CD8-positive, alpha-beta memory T cell (primary cell): ENCODE data around the gene HYAL2. TPM values are rescaled to one million over a fixed set of nuclear protein-coding genes. Genes with fewer than 3 reads are reported as not detected.

Experiments
- CTCF ChIA-PET: fragments of 350-600 bp; sonication (Branson Sonifier 250); formaldehyde crosslinking; loops from one replicate; lab custom pipeline; 2021; ENCODE audit warnings: antibody characterized with exemption; lab: Charles Lee
- POLR2A ChIA-PET: fragments of 350-600 bp; sonication (Branson Sonifier 250); formaldehyde crosslinking; loops from one replicate; lab custom pipeline; 2021; ENCODE audit warnings: antibody characterized with exemption; lab: Charles Lee
- DNase-seq, 5 donors: peaks; one replicate each; pipeline versions ENCODE4 v3.0.0 to v3.0.0-alpha.2; 2020 to 2022; ENCODE audit warnings: mixed read lengths in 1 of 5
- H3K27ac ChIP-seq: one replicate; pipeline ENCODE4 v1.7.0; 2013; ENCODE audit warnings: low read depth, mild to moderate bottlenecking, low read length, moderate library complexity
- H3K27me3 ChIP-seq: 2 replicates; pipeline ENCODE4 v1.7.0; 2013; ENCODE audit warnings: low read length, mild to moderate bottlenecking; ENCODE audit not compliant: insufficient read depth, poor library complexity, severe bottlenecking
- H3K36me3 ChIP-seq: 2 replicates; pipeline ENCODE4 v1.7.0; 2013; ENCODE audit warnings: mild to moderate bottlenecking, low read length, moderate library complexity; ENCODE audit not compliant: insufficient read depth
- H3K4me1 ChIP-seq: 2 replicates; pipeline ENCODE4 v1.7.0; 2013; ENCODE audit warnings: mild to moderate bottlenecking, low read length, moderate library complexity; ENCODE audit not compliant: insufficient read depth
- H3K4me3 ChIP-seq: 2 replicates; pipeline ENCODE4 v1.7.0; 2013; ENCODE audit warnings: mild to moderate bottlenecking, low read length
- H3K9me3 ChIP-seq: 2 replicates; pipeline ENCODE4 v1.7.0; 2013; ENCODE audit warnings: mild to moderate bottlenecking, low read length
- H3K27ac Mint-ChIP-seq, 8 donors: one replicate each; pipeline ENCODE4 v1.8.0; 2020 to 2021; ENCODE audit warnings: mixed read lengths in 8 of 8, mild to moderate bottlenecking in 6 of 8, inconsistent platforms in 3 of 8, moderate library complexity in 3 of 8
- H3K27me3 Mint-ChIP-seq, 2 donors: one replicate each; pipeline ENCODE4 v1.8.0; 2020 to 2021; ENCODE audit warnings: mixed read lengths in 2 of 2, mild to moderate bottlenecking in 1 of 2, moderate library complexity in 1 of 2
- H3K36me3 Mint-ChIP-seq, 3 donors: one replicate each; pipeline ENCODE4 v1.8.0; 2020 to 2021; ENCODE audit warnings: mixed read lengths in 3 of 3, inconsistent platforms in 1 of 3, mild to moderate bottlenecking in 1 of 3
- H3K4me1 Mint-ChIP-seq, 3 donors: one replicate each; pipeline ENCODE4 v1.8.0; 2020 to 2021; ENCODE audit warnings: mixed read lengths in 3 of 3, inconsistent platforms in 1 of 3, mild to moderate bottlenecking in 1 of 3
- H3K4me3 Mint-ChIP-seq, 7 donors: one replicate each; pipeline ENCODE4 v1.8.0; 2020 to 2021; ENCODE audit warnings: mixed read lengths in 7 of 7, mild to moderate bottlenecking in 6 of 7, moderate library complexity in 4 of 7, inconsistent platforms in 2 of 7
- H3K9me3 Mint-ChIP-seq, 5 donors: one replicate each; pipeline ENCODE4 v1.8.0; 2020 to 2022; ENCODE audit warnings: mixed read lengths in 5 of 5, mild to moderate bottlenecking in 3 of 5, moderate library complexity in 2 of 5, inconsistent platforms in 1 of 5
- polyA plus RNA-seq: library from polyadenylated mRNA; unstranded; fragments of 300-500 nt; fragmentation: Illumina TruSeq; gene quantifications from one replicate; pipeline ENCODE4 v1.2.3, GENCODE V29; 2021
- total RNA-seq, 2 experiments: library from RNA; stranded (reverse); gene quantifications; one replicate each; pipeline ENCODE4 v1.2.3, GENCODE V29; 2021

The HYAL2 gene
- total and polyA plus RNA-seq, 3 experiments from 2014 or later: 10.8 to 13.9 (median 13.7) TPM

- Histone ChIP-seq H3K27me3 (no peaks in the 10 kb centered on the region), H3K4me3 (no peak overlapping the region), H3K9me3 (no peaks in the 10 kb centered on the region), H3K36me3 (no peaks in the 10 kb centered on the region), H3K4me1 (peaks cover 56% of the 10 kb centered on the region), H3K27ac (no peak overlapping the region)
- peaks cover 0 to 21% (median 0%) of the 10 kb centered on the region in 3 donors for H3K36me3 Mint-ChIP-seq
- H3K4me1 Mint-ChIP-seq: peaks cover 45 to 76% (median 57%) of the 10 kb centered on the region in 3 donors
- H3K9me3 Mint-ChIP-seq: no peaks in the 10 kb centered on the region
- peak overlapping the region in 5 of 7 donors; percentile 32 to 95 (median 67) for H3K4me3 Mint-ChIP-seq
- H3K27ac Mint-ChIP-seq: peak overlapping the region; percentile 40 to 95 (median 90)
- H3K27me3 Mint-ChIP-seq: peaks cover 0 to 2% of the 10 kb centered on the region in 2 donors
- CTCF ChIA-PET: interaction anchor here (1.0 to 8.5 kb wide), 7 partner anchors 7 to 227 kb away, joined by 3 to 103 read pairs (median 4); partner anchors contain the start of genes CYB561D2, HEMK1, NPRL2 and ZMYND10
- no peak for DNase-seq
- POLR2A ChIA-PET: no interaction called here
Measured at GRCh38 chr3:50341996-50342650, 19.6 kb upstream of the HYAL2 start.

GRCh38 chr3:50341537-50341936 lies 19.0 kb upstream of the HYAL2 start:
- Mint-ChIP-seq H3K36me3 (peaks cover 0 to 25% (median 2%) of the 10 kb centered on the region in 3 donors), H3K4me1 (peaks cover 44 to 76% (median 56%) of the 10 kb centered on the region in 3 donors), H3K27me3 (peaks cover 0 to 2% of the 10 kb centered on the region in 2 donors), H3K4me3 (peak overlapping the region; percentile 81 to 95 (median 89)), H3K27ac (peak overlapping the region; percentile 72 to 95 (median 89)), H3K9me3 (no peaks in the 10 kb centered on the region)
- peaks cover 52% of the 10 kb centered on the region for H3K4me1 ChIP-seq
- no peaks in the 10 kb centered on the region for H3K36me3 ChIP-seq
- ChIA-PET CTCF (interaction anchor here (1.1 to 8.5 kb wide), 6 partner anchors 8 to 228 kb away, joined by 3 to 103 read pairs (median 4); partner anchors contain the start of genes CYB561D2, HEMK1, NPRL2 and ZMYND10), POLR2A (interaction anchor here (0.9 to 2.4 kb wide), 3 partner anchors 8 to 14 kb away, joined by 5 to 27 read pairs (median 6); partner anchors contain the start of genes CYB561D2 and NPRL2)
- peak overlapping the region; percentile 73 for H3K4me3 ChIP-seq
- no peaks in the 10 kb centered on the region for H3K9me3 ChIP-seq
- peak overlapping the region; percentile 59 for H3K27ac ChIP-seq
- peak in 1 of 5 donors; percentile 39 for DNase-seq
- no peaks in the 10 kb centered on the region for H3K27me3 ChIP-seq

GRCh38 chr3:50340448-50341329 lies 18.1 kb upstream of the HYAL2 start, which contains the start of gene RASSF1:
Gene RASSF1 (minus strand): TSS chr3:50340836. CDS start chr3:50340805, 31 bp downstream.
- Mint-ChIP-seq H3K9me3 (no peaks in the 10 kb centered on the region), H3K27me3 (peaks cover 0 to 2% of the 10 kb centered on the region in 2 donors), H3K27ac (peak within 1 kb of the TSS; percentile 90 to 98 (median 97)), H3K4me1 (peaks cover 48 to 76% (median 57%) of the 10 kb centered on the region in 3 donors), H3K4me3 (peak within 1 kb of the TSS; percentile 89 to 97 (median 94)), H3K36me3 (peaks cover 0 to 30% (median 2%) of the 10 kb centered on the region in 3 donors)
- CTCF ChIA-PET: interaction anchor here (1.0 to 8.5 kb wide), 9 partner anchors 9 to 228 kb away, joined by 3 to 103 read pairs (median 4); partner anchors contain the start of genes CYB561D2, HEMK1, NPRL2 and TUSC2
- Histone ChIP-seq H3K36me3 (no peaks in the 10 kb centered on the region), H3K27ac (peak within 1 kb of the TSS; percentile 88), H3K9me3 (no peaks in the 10 kb centered on the region), H3K4me3 (peak within 1 kb of the TSS; percentile 73), H3K27me3 (no peaks in the 10 kb centered on the region), H3K4me1 (peaks cover 52% of the 10 kb centered on the region)
- peak; percentile 56 to 83 (median 72) for DNase-seq
- POLR2A ChIA-PET: interaction anchor here (0.5 to 2.4 kb wide), 9 partner anchors 9 to 1858 kb away, joined by 3 to 27 read pairs (median 4); partner anchors contain the start of genes CYB561D2, HEMK1, HYAL3 and NAA80

GRCh38 chr3:50340147-50340447 lies 17.6 kb upstream of the HYAL2 start:
- CTCF ChIA-PET: interaction anchor here (1.0 to 8.5 kb wide), 5 partner anchors 9 to 94 kb away, joined by 3 to 103 read pairs (median 4); partner anchors contain the start of genes CYB561D2, NPRL2, TUSC2 and ZMYND10
- peaks cover 52% of the 10 kb centered on the region for H3K4me1 ChIP-seq

GRCh38 chr3:50339485-50340146 lies 17.1 kb upstream of the HYAL2 start:
- Mint-ChIP-seq H3K9me3 (no peaks in the 10 kb centered on the region), H3K4me1 (peaks cover 47 to 74% (median 62%) of the 10 kb centered on the region in 3 donors), H3K4me3 (peak overlapping the region; percentile 89 to 97 (median 94)), H3K27me3 (peaks cover 0 to 2% of the 10 kb centered on the region in 2 donors), H3K36me3 (peaks cover 0 to 30% (median 2%) of the 10 kb centered on the region in 3 donors), H3K27ac (peak overlapping the region; percentile 75 to 98 (median 97))
- ChIA-PET CTCF (interaction anchor here (1.2 to 8.5 kb wide), 4 partner anchors 10 to 20 kb away, joined by 3 to 103 read pairs (median 6); partner anchors contain the start of genes CYB561D2, NPRL2, TUSC2 and ZMYND10), POLR2A (interaction anchor here (0.7 to 2.4 kb wide), 3 partner anchors 10 to 46 kb away, joined by 3 to 27 read pairs (median 4); partner anchors contain the start of genes CYB561D2, HYAL3, NAA80 and NPRL2)
- peak overlapping the region; percentile 73 for H3K4me3 ChIP-seq
- H3K27me3 ChIP-seq: no peaks in the 10 kb centered on the region
- H3K36me3 ChIP-seq: no peaks in the 10 kb centered on the region
- no peak for DNase-seq
- H3K9me3 ChIP-seq: no peaks in the 10 kb centered on the region
- H3K4me1 ChIP-seq: peaks cover 54% of the 10 kb centered on the region
- peak overlapping the region; percentile 88 for H3K27ac ChIP-seq

More at GRCh38 chr3:50340147-50340447, 17.6 kb upstream of the HYAL2 start:
- no peaks in the 10 kb centered on the region for H3K9me3 ChIP-seq
- DNase-seq: no peak
- peak overlapping the region; percentile 73 for H3K4me3 ChIP-seq
- POLR2A ChIA-PET: interaction anchor here (0.6 to 2.4 kb wide), 4 partner anchors 10 to 1857 kb away, joined by 4 to 27 read pairs (median 6); partner anchors contain the start of genes CYB561D2, HEMK1, HYAL3 and NAA80
- Mint-ChIP-seq H3K4me1 (peaks cover 48 to 76% (median 59%) of the 10 kb centered on the region in 3 donors), H3K9me3 (no peaks in the 10 kb centered on the region), H3K27me3 (peaks cover 0 to 2% of the 10 kb centered on the region in 2 donors), H3K4me3 (peak overlapping the region; percentile 89 to 97 (median 94)), H3K27ac (peak overlapping the region; percentile 75 to 98 (median 97)), H3K36me3 (peaks cover 0 to 30% (median 2%) of the 10 kb centered on the region in 3 donors)
- H3K27me3 ChIP-seq: no peaks in the 10 kb centered on the region
- H3K36me3 ChIP-seq: no peaks in the 10 kb centered on the region
- peak overlapping the region; percentile 88 for H3K27ac ChIP-seq

- peaks cover 0 to 2% of the 10 kb centered on the region in 2 donors for H3K27me3 Mint-ChIP-seq
Measured at GRCh38 chr3:50338965-50339364, 16.4 kb upstream of the HYAL2 start.

More at GRCh38 chr3:50338965-50339364, 16.4 kb upstream of the HYAL2 start:
- H3K4me1 Mint-ChIP-seq: peaks cover 52 to 79% (median 67%) of the 10 kb centered on the region in 3 donors
- H3K9me3 Mint-ChIP-seq: no peaks in the 10 kb centered on the region
- H3K27ac ChIP-seq: peak overlapping the region; percentile 88
- peak overlapping the region; percentile 73 for H3K4me3 ChIP-seq
- peaks cover 0 to 34% (median 4%) of the 10 kb centered on the region in 3 donors for H3K36me3 Mint-ChIP-seq
- H3K4me1 ChIP-seq: peaks cover 60% of the 10 kb centered on the region
- no peaks in the 10 kb centered on the region for H3K27me3 ChIP-seq
- no peak for DNase-seq
- H3K36me3 ChIP-seq: no peaks in the 10 kb centered on the region
- peak overlapping the region; percentile 89 to 97 (median 94) for H3K4me3 Mint-ChIP-seq
- H3K9me3 ChIP-seq: no peaks in the 10 kb centered on the region
- ChIA-PET CTCF (interaction anchor here (0.9 to 8.5 kb wide), 6 partner anchors 11 to 64 kb away, joined by 3 to 103 read pairs (median 8); partner anchors contain the start of genes CYB561D2, HYAL3, IFRD2 and NAA80), POLR2A (interaction anchor here (0.7 to 3.7 kb wide), 5 partner anchors 11 to 231 kb away, joined by 3 to 57 read pairs (median 12); partner anchors contain the start of genes CYB561D2, HEMK1, NPRL2 and TUSC2)
- peak overlapping the region; percentile 75 to 98 (median 97) for H3K27ac Mint-ChIP-seq
